Muscle of back (tissue), 11 donors: ENCODE results near the gene LRRC4C. TPM values are rescaled to one million over a fixed set of nuclear protein-coding genes. Genes with fewer than 3 reads are reported as not detected.

Experiments
- DNase-seq, 3 donors: peaks; one replicate each; pipeline versions ENCODE4 v3.0.0 to v3.0.0-alpha.2; 2013
- polyA plus RNA-seq, 10 donors: library from polyadenylated mRNA; unstranded; fragments of 120-200 nt; gene quantifications; one replicate each; pipeline ENCODE4 v1.2.1, GENCODE V29; 2013; ENCODE audit not compliant: insufficient read length in 10 of 10

The LRRC4C gene
- polyA plus RNA-seq, 10 donors = 1.8 to 5.4 (median 3.4) TPM

DNA sequence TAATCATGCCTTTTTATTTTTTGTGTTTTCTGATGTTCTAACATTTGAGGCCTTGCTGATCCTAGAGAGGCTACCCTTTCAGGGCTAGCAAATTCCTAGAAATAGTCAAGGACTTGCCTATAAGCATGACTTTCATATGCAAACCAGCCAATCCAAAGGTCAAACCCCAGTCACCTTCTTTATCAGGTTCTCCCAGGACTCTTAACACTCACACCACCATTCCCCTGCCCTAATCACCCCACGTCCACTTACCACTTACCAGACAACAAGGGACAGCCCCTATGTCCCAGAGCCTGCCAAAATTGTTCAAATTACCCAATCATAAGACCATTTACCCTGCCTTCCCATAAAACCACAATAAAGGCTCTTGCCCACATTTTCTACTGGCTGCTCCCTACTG lies 1339.8 kb downstream of the LRRC4C start:
- DNase-seq = no peak

DNA sequence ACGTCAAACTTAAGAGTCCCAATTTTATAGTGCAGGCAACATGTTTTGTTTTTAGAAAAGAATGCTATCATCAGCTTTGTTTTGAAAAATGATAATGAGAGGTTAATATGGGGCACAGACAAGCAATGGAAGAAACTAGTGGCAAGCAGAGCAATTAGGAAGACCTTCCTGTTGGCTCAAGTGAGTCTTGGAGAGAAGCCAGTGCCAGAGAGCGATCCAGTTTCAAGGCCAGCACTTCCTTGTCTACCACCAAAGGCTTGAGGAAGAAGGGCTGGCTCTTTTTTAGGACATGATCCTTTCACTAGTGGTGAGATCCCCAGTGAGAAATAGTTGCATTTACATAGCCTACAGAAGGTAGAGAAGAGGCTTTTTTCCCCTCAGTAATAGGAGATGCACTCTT lies 1340.7 kb downstream of the LRRC4C start:
- no peak for DNase-seq

DNA sequence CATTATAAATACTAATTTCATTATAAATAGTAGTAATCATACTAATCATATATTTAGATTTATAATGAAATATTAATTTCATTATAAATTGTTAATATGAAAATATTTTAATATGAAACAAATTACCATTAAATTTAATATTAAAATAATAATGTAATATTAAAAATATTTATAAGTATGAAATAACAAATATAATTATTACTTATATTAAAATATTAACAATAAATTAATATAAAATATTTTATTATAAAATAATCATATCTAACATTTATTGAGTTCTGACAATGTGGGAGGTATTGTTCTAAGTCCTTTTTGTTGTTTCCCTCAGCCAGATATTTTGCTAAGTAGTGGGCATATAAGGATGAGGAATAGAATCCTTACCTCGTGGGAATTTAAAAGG lies 1341.4 kb downstream of the LRRC4C start:
- DNase-seq = no peak

DNA sequence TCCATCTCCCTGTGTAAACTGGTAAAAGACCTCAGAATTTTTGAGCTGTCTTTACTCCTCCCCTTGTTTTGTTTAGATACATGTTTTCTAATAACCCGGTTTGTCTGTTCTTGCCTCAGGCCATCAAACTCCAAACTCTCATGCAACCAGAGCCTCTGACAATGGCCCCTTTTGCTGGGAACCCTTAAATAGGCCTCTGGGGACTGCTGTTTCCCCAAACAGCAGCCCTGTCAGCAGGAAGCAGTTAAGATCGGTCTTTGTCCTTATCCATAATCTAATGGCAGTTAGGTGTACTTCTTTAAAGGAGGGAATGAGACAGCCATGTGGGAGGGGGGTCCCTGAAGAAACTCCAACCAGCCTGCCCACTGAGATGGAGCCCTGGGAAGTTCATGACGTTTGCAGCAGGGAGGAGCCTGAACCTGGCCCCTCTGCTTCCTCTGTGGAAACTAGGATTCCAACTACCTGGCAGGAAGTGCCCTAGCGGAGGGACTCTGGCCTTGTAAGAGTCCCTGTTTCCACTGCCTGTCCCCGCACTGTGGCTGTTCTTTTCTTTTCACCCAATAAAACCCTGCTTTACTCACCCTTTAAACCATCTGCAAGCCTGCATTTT lies 1354.4 kb downstream of the LRRC4C start:
- DNase-seq = no peak

DNA sequence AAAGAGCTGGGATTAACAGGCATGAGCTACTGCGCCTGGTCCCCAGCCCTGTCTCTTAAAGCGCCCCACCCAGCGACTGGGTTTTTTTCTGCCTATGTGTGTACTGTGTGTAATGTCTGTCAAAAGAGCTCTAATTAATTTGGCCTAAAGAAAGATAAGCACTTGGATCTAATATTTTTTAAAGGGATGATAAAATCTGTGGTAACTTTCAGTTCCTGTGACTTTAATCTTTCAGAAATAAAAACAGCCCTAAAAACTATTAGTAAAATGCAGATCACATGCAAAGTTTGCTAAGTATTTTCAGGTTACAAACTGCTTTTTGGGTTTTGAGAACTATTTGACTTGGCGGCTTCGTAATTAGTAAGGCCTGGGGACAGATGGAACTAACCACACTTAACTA lies 1358.7 kb downstream of the LRRC4C start:
- no peak for DNase-seq

DNA sequence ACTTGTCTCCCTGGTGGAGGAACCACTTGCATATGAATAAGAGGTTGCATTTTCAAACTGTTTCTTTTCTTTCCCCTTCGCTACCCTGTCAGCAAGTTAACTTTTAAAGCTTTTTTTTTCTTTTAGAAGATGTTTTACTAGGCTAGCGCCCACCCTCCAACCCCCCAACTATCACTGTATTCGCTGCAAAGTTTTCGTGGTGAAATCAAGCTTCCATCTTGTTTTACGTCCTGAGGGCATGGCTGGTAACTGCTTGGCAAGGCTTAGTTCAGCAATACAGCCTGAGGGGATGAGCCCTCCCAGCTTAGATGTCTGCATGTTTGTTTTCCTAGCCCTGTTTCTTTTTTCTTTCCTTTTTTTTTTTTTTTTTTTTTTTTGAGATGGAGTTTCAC lies 1359.3 kb downstream of the LRRC4C start:
- no peak for DNase-seq

DNA sequence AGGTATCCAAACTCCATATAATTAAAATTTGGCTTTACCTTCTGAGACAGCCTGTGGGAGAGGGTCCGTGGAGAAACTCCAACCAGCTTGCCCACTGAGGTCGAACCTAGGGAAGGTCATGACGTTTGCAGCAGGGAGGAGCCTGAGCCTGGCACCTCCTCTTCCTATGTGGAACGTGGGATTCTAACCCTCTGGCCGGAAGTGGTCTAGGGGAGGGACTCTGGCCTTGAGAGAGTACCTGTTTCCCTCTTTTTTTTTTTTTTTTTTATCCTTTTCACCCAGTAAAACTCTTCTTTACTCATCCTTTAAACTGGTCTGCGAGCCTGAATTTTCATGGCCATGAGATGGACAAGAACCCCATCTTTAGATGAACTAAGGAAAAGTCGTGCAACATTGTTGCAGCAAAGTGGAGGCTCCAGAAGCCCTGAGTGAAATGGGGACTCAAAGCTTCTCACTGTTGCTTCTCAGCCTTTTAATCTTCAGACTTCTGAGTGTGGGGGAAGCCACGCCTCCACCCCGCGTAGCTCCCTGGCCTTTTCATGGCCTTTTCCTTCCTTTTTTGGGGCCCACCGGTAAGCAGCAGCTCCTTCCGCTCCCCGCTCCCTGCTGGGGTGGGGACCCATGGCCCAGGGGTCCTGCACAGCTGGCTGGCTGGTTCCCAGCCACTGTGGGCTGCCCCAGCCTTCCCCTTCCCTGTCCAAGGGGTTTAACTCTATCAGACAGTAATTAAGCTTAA lies 1359.9 kb downstream of the LRRC4C start:
- DNase-seq = no peak

DNA sequence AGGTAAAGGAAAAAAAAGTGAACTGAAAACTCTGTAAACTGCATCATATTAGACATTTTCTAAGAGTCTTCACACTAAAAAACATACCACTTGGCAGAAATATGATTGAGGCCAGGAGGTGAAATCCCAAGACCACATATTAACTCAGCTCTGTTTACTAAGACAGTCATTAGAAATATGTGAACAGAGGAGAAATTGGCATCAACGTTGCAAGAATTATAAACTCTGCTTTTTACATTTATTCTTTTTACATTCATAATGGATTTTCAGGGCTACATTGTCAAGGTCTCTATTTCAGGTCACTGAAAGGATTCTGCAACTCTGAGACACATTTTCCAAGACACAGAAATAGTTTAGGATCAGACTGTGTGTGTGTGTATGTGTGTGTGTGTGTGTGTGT lies 1364.0 kb downstream of the LRRC4C start:
- DNase-seq = peak; percentile 6 to 65 (median 26)

DNA sequence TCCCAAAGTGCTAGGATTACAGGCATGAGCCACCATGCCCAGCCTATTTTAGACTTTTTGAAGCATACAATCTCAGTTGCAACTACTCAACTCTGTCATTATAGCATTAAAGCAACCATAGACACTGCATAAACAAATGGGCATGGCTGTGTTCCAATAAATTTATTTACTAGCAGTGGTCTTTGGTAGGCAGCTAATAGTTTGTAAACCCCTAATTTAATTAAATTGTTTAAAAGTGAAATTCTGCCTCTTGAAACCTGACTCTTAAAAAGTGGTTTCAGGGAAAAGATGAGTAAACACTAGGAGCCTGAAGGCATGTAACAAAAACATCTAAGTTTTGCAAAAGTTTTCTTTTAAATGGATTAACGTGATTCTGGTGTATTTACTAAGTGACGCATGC lies 1364.5 kb downstream of the LRRC4C start:
- DNase-seq = no peak

DNA sequence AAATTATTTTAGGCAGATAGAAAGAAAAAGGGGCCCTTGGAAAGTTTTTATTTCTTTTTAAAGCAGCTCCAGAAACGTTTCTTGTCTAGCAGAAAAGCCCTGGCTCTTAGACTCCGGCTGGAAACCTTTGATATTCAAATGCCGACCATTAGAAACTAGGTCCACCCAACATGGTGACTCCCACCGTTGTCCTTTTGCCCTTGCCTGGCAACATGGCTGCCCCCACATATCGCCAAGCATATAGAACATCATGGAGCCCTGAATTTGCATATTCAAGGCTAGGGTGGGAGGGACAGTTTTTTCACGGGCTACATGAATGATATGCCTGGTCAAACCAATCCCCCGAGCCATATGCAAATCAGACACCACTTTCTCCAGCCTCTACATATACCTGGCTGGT lies 1379.0 kb downstream of the LRRC4C start:
- DNase-seq = no peak
